Measurements from ENCODE around the gene ZCCHC10.

- TF ChIP-seq CTCF (IDR thresholded peaks at IDR 0.05; ENCODE audit: poor library complexity): no peak
- TF ChIP-seq EZH2phosphoT487 (IDR thresholded peaks at IDR 0.05; ENCODE audit: low read depth, severe bottlenecking, unreplicated experiment): no peak
- TF ChIP-seq EZH2 (IDR thresholded peaks at IDR 0.05; ENCODE audit: borderline replicate concordance): no peak
Observed at GRCh38 chr5:133056891-133057290, 30.5 kb upstream of the ZCCHC10 start.

Data from hepatocyte (in vitro differentiated cells).